Measurements from ENCODE around the gene SNX11. TPM values are rescaled to one million over a fixed set of nuclear protein-coding genes. Genes with fewer than 3 reads are reported as not detected.

Gene SNX11
- total and polyA plus RNA-seq, 4 donors, result 6.4 to 11.4 (median 8.5) TPM

- DNase-seq (ENCODE audit: low spot score), result no peak
- Histone ChIP-seq H3K4me3 (ENCODE audit: low read depth in 1 of 3, low read length in 3 of 3) (no peak overlapping the region), H3K9ac (ENCODE audit: low read depth in 1 of 2, low read length in 2 of 2) (no peak overlapping the region), H3K4me1 (ENCODE audit: control insufficient read depth in 4 of 4, insufficient read depth in 4 of 4, low read length in 3 of 4) (peaks cover 7 to 58% (median 47%) of the 10 kb centered on the region in 4 donors), H3K27ac (ENCODE audit: low read depth in 1 of 2, low read length in 2 of 2) (peak overlapping the region; percentile 43 to 85), H3K9me3 (ENCODE audit: control insufficient read depth in 4 of 4, low read length in 3 of 4) (no peaks in the 10 kb centered on the region), H3K27me3 (ENCODE audit: control insufficient read depth in 4 of 4, insufficient read depth in 4 of 4, low read length in 3 of 4) (no peaks in the 10 kb centered on the region), H3K36me3 (ENCODE audit: control insufficient read depth in 4 of 4, insufficient read depth in 3 of 4, low read depth in 1 of 4, low read length in 3 of 4) (peaks cover 5 to 24% (median 16%) of the 10 kb centered on the region in 4 donors)
- WGBS, result 79% methylated on average over 3 of the region's 3 CpGs
- TF ChIP-seq YY1 (IDR thresholded peaks at IDR 0.05), result no peak
- no peak for TF ChIP-seq TAF1 (conservative IDR thresholded peaks at IDR 0.05)
- TF ChIP-seq SP1 (IDR thresholded peaks at IDR 0.05), result no peak
- TF ChIP-seq CTCF (IDR thresholded peaks at IDR 0.05; ENCODE audit: low read depth, low read length, missing input control), result no peak
- no peak for TF ChIP-seq RXRA (IDR thresholded peaks at IDR 0.05)
- no peak for TF ChIP-seq GABPA (IDR thresholded peaks at IDR 0.05 in 1 of 2, conservative IDR thresholded peaks at IDR 0.05 in 1 of 2)
- TF ChIP-seq EGR1 (IDR thresholded peaks at IDR 0.05; ENCODE audit: low read depth in 2 of 2), result no peak
- TF ChIP-seq ZBTB33 (IDR thresholded peaks at IDR 0.05), result no peak
- TF ChIP-seq FOXA1 (IDR thresholded peaks at IDR 0.05), result no peak
- TF ChIP-seq RAD21 (IDR thresholded peaks at IDR 0.05), result no peak
- no peak for TF ChIP-seq REST (IDR thresholded peaks at IDR 0.05)
- no peak for TF ChIP-seq NR2F2 (IDR thresholded peaks at IDR 0.05)
- TF ChIP-seq MAX (IDR thresholded peaks at IDR 0.05), result no peak
- TF ChIP-seq JUND (IDR thresholded peaks at IDR 0.05), result no peak
- no peak for TF ChIP-seq HNF4G (IDR thresholded peaks at IDR 0.05)
- no peak for TF ChIP-seq FOXA2 (IDR thresholded peaks at IDR 0.05)
- no peak for TF ChIP-seq ATF3 (IDR thresholded peaks at IDR 0.05)
- no peak for TF ChIP-seq HNF4A (conservative IDR thresholded peaks at IDR 0.05)
These were observed 42.9 kb upstream of the SNX11 start for GRCh38 chr17:48064638-48065037.

Data from liver (tissue), 9 donors.